ENCODE data around the gene ZNF639. TPM values are rescaled to one million over a fixed set of nuclear protein-coding genes. Genes with fewer than 3 reads are reported as not detected.
A peak's percentile ranks its signal among the peaks of the same experiment; 100 is the strongest.

Gene ZNF639
- total and polyA plus RNA-seq, 9 of the 15 experiments (the other 6 are each of a cell fraction or from before 2014, with no cell fraction given), result 17.6 to 88.1 (median 53.7) TPM

GRCh38 chr3:179301645-179302044 is 21.2 kb upstream of the ZNF639 start:
- WGBS (ENCODE audit: insufficient coverage, low coverage, missing lambda C conversion rate), result 0% methylated on average over 3 of the region's 3 CpGs
- Histone ChIP-seq H3K27ac (ENCODE audit: extremely low read depth, low read depth, low read length) (peak overlapping the region; percentile 81), H3K4me2 (ENCODE audit: insufficient read depth, low read length) (peak overlapping the region; percentile 38), H3K79me2 (ENCODE audit: control insufficient read depth, insufficient read depth, low read length) (no peaks in the 10 kb centered on the region), H3K4me3 (peak overlapping the region; percentile 2; the same call in 1 of the 2 replicates), H3K36me3 (ENCODE audit: control insufficient read depth, insufficient read depth, low read length) (no peaks in the 10 kb centered on the region; the same call in 1 of the 3 replicates), H2AFZ (ENCODE audit: low read depth, low read length) (peak overlapping the region; percentile 85), H3K9me3 (replicated peaks; ENCODE audit: control insufficient read depth, insufficient read depth, low read depth, low read length) (peaks cover 11% of the 10 kb centered on the region; the same call in 1 of the 2 replicates), H3K27me3 (ENCODE audit: control insufficient read depth in 2 of 2, insufficient read depth in 2 of 2, low read length in 2 of 2) (no peaks in the 10 kb centered on the region), H3K4me1 (replicated peaks in 1 of 2; ENCODE audit: control insufficient read depth in 2 of 2, insufficient read depth in 2 of 2, low read length in 2 of 2) (peaks cover 9 to 16% of the 10 kb centered on the region in 2 experiments; a peak in 3 of 5 replicates), H4K20me1 (replicated peaks; ENCODE audit: control insufficient read depth, insufficient read depth, low read length) (no peaks in the 10 kb centered on the region), H3K9me1 (ENCODE audit: control insufficient read depth, insufficient read depth, low read length) (no peaks in the 10 kb centered on the region), H3K9ac (ENCODE audit: insufficient read depth in 1 of 2, low read depth in 2 of 2, low read length in 2 of 2) (peak overlapping the region in 1 of 2 experiments; percentile 69; a peak in 2 of 4 replicates)
- DNase-seq (ENCODE audit: extremely low read depth in 1 of 4, low spot score in 3 of 4) (peak in 2 of 4 experiments; percentile 72 to 75), ATAC-seq (peak; percentile 81), FAIRE-seq (peak; percentile 75)
- BruUV-seq (replicated peaks), result no TSS peak
- intact Hi-C loops (cut with micrococcal nuclease) (loop anchor here (2.0 to 5.0 kb wide), 2 partner anchors 41 to 154 kb away; partner anchors contain the start of gene PIK3CA), in situ Hi-C loops (cut with MboI) (loop anchor here (25.0 kb wide), 1 partner anchor 839 kb away; no protein-coding TSS in a partner anchor)
- ChIA-PET CTCF (ENCODE audit: low intra/inter-chr PET ratio) (no interaction called here), POLR2A (interaction anchor here (0.8 to 2.0 kb wide), 4 partner anchors 20 to 262 kb away, joined by 3 to 7 read pairs (median 3); partner anchors contain the start of gene ACTL6A)
- TF ChIP-seq ZNF764 (CRISPR knock-in tag; IDR thresholded peaks at IDR 0.05; ENCODE audit: low read depth) (no peak), ZC3H11A (IDR thresholded peaks at IDR 0.05; ENCODE audit: low read depth, low read length) (no peak), TRIM24 (IDR thresholded peaks at IDR 0.05) (peak in 1 of 2 experiments; percentile 9; a peak in 1 of 4 replicates), FOXK2 (conservative IDR thresholded peaks at IDR 0.05 in 1 of 2, IDR thresholded peaks at IDR 0.05 in 1 of 2; ENCODE audit: low read depth in 2 of 2) (no peak), PHF8 (IDR thresholded peaks at IDR 0.05; ENCODE audit: borderline replicate concordance, low read length) (no peak), HBP1 (CRISPR knock-in tag; IDR thresholded peaks at IDR 0.05) (no peak), MCM7 (IDR thresholded peaks at IDR 0.05) (no peak), ZNF407 (IDR thresholded peaks at IDR 0.05; ENCODE audit: low read depth) (no peak), MAFK (IDR thresholded peaks at IDR 0.05; ENCODE audit: low read length) (no peak), ELF4 (CRISPR knock-in tag; IDR thresholded peaks at IDR 0.05) (no peak), THRB (CRISPR knock-in tag; conservative IDR thresholded peaks at IDR 0.05) (no peak), ZNF668 (CRISPR knock-in tag; IDR thresholded peaks at IDR 0.05) (no peak)

All from K562 (cell line).